Stimulated activated CD4-positive, alpha-beta T cell treated with anti-CD3 and anti-CD28 coated beads, Interleukin-1b, Interleukin-23, amount 100 ng/mL, for 24 hours (primary cell): ENCODE measurements around the gene KRT78.

Source experiments
- DNase-seq, 4 experiments: peaks; one replicate each; pipeline ENCODE4 v3.0.0-alpha.2; 2020; ENCODE audit warnings: low read depth in 4 of 4, low spot score in 1 of 4

The KRT78 gene

GRCh38 chr12:52839436-52840105, 9.2 kb downstream of the KRT78 start:
- DNase-seq: no peak

- DNase-seq: no peak
Measured at GRCh38 chr12:52838609-52839435, 10.0 kb downstream of the KRT78 start.

- DNase-seq: no peak
Measured at GRCh38 chr12:52837781-52838608, 10.8 kb downstream of the KRT78 start.

- no peak for DNase-seq
Measured at GRCh38 chr12:52837413-52837741, 11.4 kb downstream of the KRT78 start.

- DNase-seq: no peak
Measured at GRCh38 chr12:52836491-52837412, 12.0 kb downstream of the KRT78 start.

GRCh38 chr12:52836042-52836466, 12.7 kb downstream of the KRT78 start:
- DNase-seq: peak; percentile 13 to 43 (median 19)

GRCh38 chr12:52835271-52836041, 13.3 kb downstream of the KRT78 start:
- no peak for DNase-seq

- DNase-seq: no peak
Measured at GRCh38 chr12:52834727-52835001, 14.1 kb downstream of the KRT78 start.

- DNase-seq: no peak
Measured at GRCh38 chr12:52833922-52834726, 14.7 kb downstream of the KRT78 start, which contains the start of gene KRT79. KRT79 (minus strand) TSS chr12:52834311; CDS start chr12:52834260, 51 bp downstream.

- DNase-seq: no peak
Measured at GRCh38 chr12:52832985-52833905, 15.5 kb downstream of the KRT78 start.

- no peak for DNase-seq
Measured at GRCh38 chr12:52832451-52832850, 16.3 kb downstream of the KRT78 start.

- DNase-seq: no peak
Measured at GRCh38 chr12:52831251-52831650, 17.5 kb downstream of the KRT78 start.

- DNase-seq: no peak
Measured at GRCh38 chr12:52829986-52830770, 18.6 kb downstream of the KRT78 start.

GRCh38 chr12:52828591-52829021, 20.2 kb downstream of the KRT78 start:
- no peak for DNase-seq

- no peak for DNase-seq
Measured at GRCh38 chr12:52828156-52828555, 20.6 kb downstream of the KRT78 start.

- no peak for DNase-seq
Measured at GRCh38 chr12:52827499-52828090, 21.2 kb downstream of the KRT78 start.
